Stomach (tissue), 9 donors: ENCODE results near the gene NTN1. TPM values are rescaled to one million over a fixed set of nuclear protein-coding genes. Genes with fewer than 3 reads are reported as not detected.
A peak's percentile ranks its signal among the peaks of the same experiment; 100 is the strongest.

Experiments
- DNase-seq, 2 donors: peaks; one replicate each; pipeline versions ENCODE4 v3.0.0 to v3.0.0-alpha.2; 2013 to 2019
- H3K27ac ChIP-seq, 5 donors: fragments of 200-600 bp in 4 of 5; sonication (generic) in 4 of 5; one replicate each; pipeline ENCODE4 v1.5.1; 2013 to 2019; ENCODE audit warnings: mild to moderate bottlenecking in 1 of 5, moderate library complexity in 1 of 5
- H3K27me3 ChIP-seq, 3 donors: fragments of 200-600 bp; sonication (generic); one replicate each; pipeline ENCODE4 v1.5.1; 2017 to 2019; ENCODE audit warnings: mixed run types in 1 of 3
- H3K36me3 ChIP-seq, 4 donors: fragments of 200-600 bp; sonication (generic); 1 replicate in 3 of 4; 2 replicates in 1 of 4; pipeline ENCODE4 v1.5.1; 2016 to 2019
- H3K4me1 ChIP-seq, 4 donors: fragments of 200-600 bp; sonication (generic); one replicate each; pipeline ENCODE4 v1.5.1; 2016 to 2019
- H3K4me3 ChIP-seq, 4 donors: fragments of 200-600 bp; sonication (generic) in 3 of 4; one replicate each; pipeline ENCODE4 v1.5.1; 2016 to 2019; ENCODE audit warnings: mild to moderate bottlenecking in 1 of 4
- H3K9me3 ChIP-seq, 4 donors: fragments of 200-600 bp; sonication (generic); one replicate each; pipeline ENCODE4 v1.5.1; 2016 to 2019
- CTCF ChIP-seq, 7 experiments: fragments of 450-650 bp in 4 of 7; fragments of 200-600 bp in 3 of 7; sonication (generic) in 3 of 7; IDR thresholded peaks; one replicate each; pipeline ENCODE4 v1.5.1; 2016 to 2019; ENCODE audit warnings: antibody characterized with exemption in 7 of 7, control low read depth in 2 of 7, mild to moderate bottlenecking in 1 of 7
- EP300 ChIP-seq: sonication (generic); formaldehyde crosslinking; IDR thresholded peaks from one replicate; pipeline ENCODE4 v1.6.1; 2017; ENCODE audit warnings: antibody characterized with exemption
- POLR2A ChIP-seq, 4 donors: fragments of 450-650 bp; IDR thresholded peaks; one replicate each; pipeline ENCODE4 v1.6.1; 2016; ENCODE audit warnings: antibody characterized with exemption in 4 of 4, control low read depth in 2 of 4, mild to moderate bottlenecking in 1 of 4, moderate library complexity in 1 of 4
- POLR2AphosphoS5 ChIP-seq, 3 donors: sonication (generic); formaldehyde crosslinking; IDR thresholded peaks; one replicate each; pipeline ENCODE4 v1.6.1; 2016; ENCODE audit warnings: antibody characterized with exemption in 3 of 3
- WGBS, 5 donors: extraction: QIAGEN DNeasy Blood & Tissue Kit in 3 of 5; methylation state at CpG; one replicate each; pipeline versions ENCODE4 v1.1.5 to v1.1.7; 2013 to 2018; 5-methylcytosine and 5-hydroxymethylcytosine counted together
- intact Hi-C: fragments of 100-400 bp; cut with DNase I; formaldehyde crosslinking; loops from one replicate; pipeline ENCODE4 v1.15.1; 2023; ENCODE audit warnings: low total_unique reads
- polyA plus RNA-seq, 3 donors: library from polyadenylated mRNA; stranded (reverse); fragments of 200-250 nt; gene quantifications; one replicate each; pipeline ENCODE4 v1.2.3, GENCODE V29; 2013
- total RNA-seq, 5 donors: library from RNA; depleted of rRNA; stranded (reverse); fragments of >200 nt; gene quantifications; one replicate each; pipeline versions ENCODE4 v1.1.0 to v1.2.3, GENCODE V29; 2014 to 2016
- donor health status: healthy with polysubstance abuse.
- donor health status: Bipolar disorder and iron deficiency.
- donor health status: healthy.

Gene NTN1
- total and polyA plus RNA-seq, 8 donors = 2.9 to 56.2 (median 9.0) TPM

GRCh38 chr17:9212376-9213302 is 191.3 kb downstream of the NTN1 start:
- no peak for DNase-seq
- no peaks in the 10 kb centered on the region for H3K36me3 ChIP-seq
- TF ChIP-seq POLR2AphosphoS5 (IDR thresholded peaks at IDR 0.05) = no peak
- TF ChIP-seq CTCF (IDR thresholded peaks at IDR 0.05) = no peak
- no peak for TF ChIP-seq POLR2A (IDR thresholded peaks at IDR 0.05)
- TF ChIP-seq EP300 = no peak
- peaks cover 8 to 17% (median 12%) of the 10 kb centered on the region in 4 donors for H3K9me3 ChIP-seq
- intact Hi-C loops = no loop called here
- no peak overlapping the region for H3K4me3 ChIP-seq
- 92 to 96% (median 94%) methylated on average over 28 to 30 of the region's 30 CpGs for WGBS, 5 donors
- H3K27ac ChIP-seq = no peak overlapping the region
- H3K27me3 ChIP-seq = no peaks in the 10 kb centered on the region
- peaks cover 0 to 7% (median 1%) of the 10 kb centered on the region in 4 donors for H3K4me1 ChIP-seq

- Histone ChIP-seq H3K4me1 (peaks cover 0 to 7% (median 3%) of the 10 kb centered on the region in 4 donors), H3K4me3 (no peak overlapping the region), H3K27ac (no peak overlapping the region), H3K27me3 (no peaks in the 10 kb centered on the region), H3K36me3 (no peaks in the 10 kb centered on the region), H3K9me3 (peaks cover 8 to 17% (median 12%) of the 10 kb centered on the region in 4 donors)
- DNase-seq = no peak
- no peak for TF ChIP-seq CTCF (IDR thresholded peaks at IDR 0.05)
- TF ChIP-seq EP300 = no peak
- TF ChIP-seq POLR2AphosphoS5 (IDR thresholded peaks at IDR 0.05) = no peak
- no peak for TF ChIP-seq POLR2A (IDR thresholded peaks at IDR 0.05)
- intact Hi-C loops = no loop called here
- WGBS, 5 donors = 75 to 90% (median 80%) methylated on average over 3 of the region's 3 CpGs
Measured at GRCh38 chr17:9213303-9213640, 192.0 kb downstream of the NTN1 start.

- Histone ChIP-seq H3K4me1 (peaks cover 0 to 7% (median 4%) of the 10 kb centered on the region in 4 donors), H3K36me3 (no peaks in the 10 kb centered on the region), H3K27ac (no peak overlapping the region), H3K4me3 (no peak overlapping the region), H3K27me3 (no peaks in the 10 kb centered on the region), H3K9me3 (peaks cover 8 to 17% (median 12%) of the 10 kb centered on the region in 4 donors)
- DNase-seq = no peak
- intact Hi-C loops = no loop called here
- TF ChIP-seq EP300 = no peak
- TF ChIP-seq POLR2AphosphoS5 (IDR thresholded peaks at IDR 0.05) = no peak
- no peak for TF ChIP-seq POLR2A (IDR thresholded peaks at IDR 0.05)
- no peak for TF ChIP-seq CTCF (IDR thresholded peaks at IDR 0.05)
Measured at GRCh38 chr17:9215465-9215864, 194.2 kb downstream of the NTN1 start.

GRCh38 chr17:9217151-9218056 is 196.1 kb downstream of the NTN1 start:
- Histone ChIP-seq H3K4me1 (peaks cover 0 to 7% (median 4%) of the 10 kb centered on the region in 4 donors), H3K36me3 (peaks cover 0 to 16% (median 0%) of the 10 kb centered on the region in 4 donors), H3K9me3 (peaks cover 8 to 17% (median 12%) of the 10 kb centered on the region in 4 donors), H3K4me3 (no peak overlapping the region), H3K27ac (peak overlapping the region in 4 of 5 donors; percentile 53 to 67 (median 57)), H3K27me3 (no peaks in the 10 kb centered on the region)
- TF ChIP-seq EP300 (no peak), CTCF (IDR thresholded peaks at IDR 0.05) (no peak), POLR2AphosphoS5 (IDR thresholded peaks at IDR 0.05) (peak in 1 of 3 donors; percentile 12), POLR2A (IDR thresholded peaks at IDR 0.05) (no peak)
- WGBS, 5 donors = 41 to 56% (median 44%) methylated on average over 5 of the region's 5 CpGs
- DNase-seq = peak in 1 of 2 donors; percentile 53
- intact Hi-C loops = no loop called here
